Loucy (cell line): ENCODE measurements around the gene SP1.

ENCODE experiments used
- EZH2phosphoT487 ChIP-seq: fragments of 200-600 bp; IDR thresholded peaks from 2 replicates; pipeline ENCODE4 v1.6.1; 2018; ENCODE audit warnings: antibody characterized with exemption, mild to moderate bottlenecking, moderate library complexity, borderline replicate concordance
- TF ChIP-seq, protein P1 (sequence below): fragments of 200-600 bp; sonication (generic); conservative IDR thresholded peaks from 2 replicates; pipeline ENCODE4 v1.5.1; 2014; ENCODE audit warnings: mild to moderate bottlenecking, antibody characterized with exemption, low read length

DNA sequence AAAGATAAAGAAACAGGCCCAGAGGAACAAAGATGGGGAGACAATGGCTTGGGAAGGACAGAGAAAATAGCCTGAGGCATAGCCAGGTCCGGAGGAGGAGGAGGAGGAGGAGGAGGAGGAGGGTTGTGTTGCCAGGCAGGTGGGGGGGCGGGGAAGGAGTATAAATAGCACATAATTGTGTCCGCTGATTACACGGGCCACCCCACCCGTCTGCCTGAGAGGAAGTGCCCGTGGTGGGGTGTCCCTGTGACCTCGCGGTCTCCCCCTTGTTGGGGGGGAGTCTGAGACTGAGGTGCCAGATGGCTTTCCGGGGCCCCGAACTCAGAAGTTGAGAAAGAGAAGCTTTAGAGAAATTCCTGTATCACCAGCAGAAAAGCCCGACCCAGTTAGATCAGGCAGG is 42.0 kb upstream of the SP1 start:
- TF ChIP-seq, protein P1, sequence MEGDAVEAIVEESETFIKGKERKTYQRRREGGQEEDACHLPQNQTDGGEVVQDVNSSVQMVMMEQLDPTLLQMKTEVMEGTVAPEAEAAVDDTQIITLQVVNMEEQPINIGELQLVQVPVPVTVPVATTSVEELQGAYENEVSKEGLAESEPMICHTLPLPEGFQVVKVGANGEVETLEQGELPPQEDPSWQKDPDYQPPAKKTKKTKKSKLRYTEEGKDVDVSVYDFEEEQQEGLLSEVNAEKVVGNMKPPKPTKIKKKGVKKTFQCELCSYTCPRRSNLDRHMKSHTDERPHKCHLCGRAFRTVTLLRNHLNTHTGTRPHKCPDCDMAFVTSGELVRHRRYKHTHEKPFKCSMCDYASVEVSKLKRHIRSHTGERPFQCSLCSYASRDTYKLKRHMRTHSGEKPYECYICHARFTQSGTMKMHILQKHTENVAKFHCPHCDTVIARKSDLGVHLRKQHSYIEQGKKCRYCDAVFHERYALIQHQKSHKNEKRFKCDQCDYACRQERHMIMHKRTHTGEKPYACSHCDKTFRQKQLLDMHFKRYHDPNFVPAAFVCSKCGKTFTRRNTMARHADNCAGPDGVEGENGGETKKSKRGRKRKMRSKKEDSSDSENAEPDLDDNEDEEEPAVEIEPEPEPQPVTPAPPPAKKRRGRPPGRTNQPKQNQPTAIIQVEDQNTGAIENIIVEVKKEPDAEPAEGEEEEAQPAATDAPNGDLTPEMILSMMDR = no peak
- no peak for TF ChIP-seq EZH2phosphoT487
